Glutamatergic neuron (in vitro differentiated cells): ENCODE data around the gene CCBE1. TPM values are rescaled to one million over a fixed set of nuclear protein-coding genes. Genes with fewer than 3 reads are reported as not detected.

Experiments
- DNase-seq: peaks from one replicate; pipeline ENCODE4 v3.0.0; 2022
- H3K27ac Mint-ChIP-seq: one replicate; pipeline ENCODE4 v1.8.0; 2020; ENCODE audit warnings: mild to moderate bottlenecking, mixed read lengths, inconsistent platforms; ENCODE audit not compliant: unreplicated experiment
- H3K27me3 Mint-ChIP-seq: one replicate; pipeline ENCODE4 v1.8.0; 2020; ENCODE audit warnings: mild to moderate bottlenecking, moderate library complexity, mixed read lengths, inconsistent platforms; ENCODE audit not compliant: unreplicated experiment
- H3K36me3 Mint-ChIP-seq: one replicate; pipeline ENCODE4 v1.8.0; 2020; ENCODE audit warnings: mild to moderate bottlenecking, mixed read lengths, inconsistent platforms; ENCODE audit not compliant: unreplicated experiment
- H3K4me1 Mint-ChIP-seq: one replicate; pipeline ENCODE4 v1.8.0; 2020; ENCODE audit warnings: mild to moderate bottlenecking, low read depth, mixed read lengths, inconsistent platforms; ENCODE audit not compliant: unreplicated experiment
- H3K4me3 Mint-ChIP-seq: one replicate; pipeline ENCODE4 v1.8.0; 2020; ENCODE audit warnings: mild to moderate bottlenecking, mixed read lengths, inconsistent platforms; ENCODE audit not compliant: unreplicated experiment
- H3K9me3 Mint-ChIP-seq: one replicate; pipeline ENCODE4 v1.8.0; 2020; ENCODE audit warnings: mild to moderate bottlenecking, moderate library complexity, mixed read lengths, inconsistent platforms; ENCODE audit not compliant: unreplicated experiment
- total RNA-seq: library from RNA; stranded (reverse); fragmentation: NEBNext Ultra II Directional; extraction: Animal tissue kit (Norgen Biotek cat#: 25700); gene quantifications from one replicate; pipeline ENCODE4 v1.2.1, GENCODE V29; 2021; ENCODE audit not compliant: unreplicated experiment
- TF ChIP-seq, protein P1 (sequence below): fragments of 200-600 bp; sonication (generic); IDR thresholded peaks from one replicate; pipeline ENCODE4 v1.5.0; 2021; ENCODE audit not compliant: partially characterized antibody, unreplicated experiment

Gene CCBE1
- total RNA-seq, 1 donor from 2014 or later: 0.81 TPM

DNA sequence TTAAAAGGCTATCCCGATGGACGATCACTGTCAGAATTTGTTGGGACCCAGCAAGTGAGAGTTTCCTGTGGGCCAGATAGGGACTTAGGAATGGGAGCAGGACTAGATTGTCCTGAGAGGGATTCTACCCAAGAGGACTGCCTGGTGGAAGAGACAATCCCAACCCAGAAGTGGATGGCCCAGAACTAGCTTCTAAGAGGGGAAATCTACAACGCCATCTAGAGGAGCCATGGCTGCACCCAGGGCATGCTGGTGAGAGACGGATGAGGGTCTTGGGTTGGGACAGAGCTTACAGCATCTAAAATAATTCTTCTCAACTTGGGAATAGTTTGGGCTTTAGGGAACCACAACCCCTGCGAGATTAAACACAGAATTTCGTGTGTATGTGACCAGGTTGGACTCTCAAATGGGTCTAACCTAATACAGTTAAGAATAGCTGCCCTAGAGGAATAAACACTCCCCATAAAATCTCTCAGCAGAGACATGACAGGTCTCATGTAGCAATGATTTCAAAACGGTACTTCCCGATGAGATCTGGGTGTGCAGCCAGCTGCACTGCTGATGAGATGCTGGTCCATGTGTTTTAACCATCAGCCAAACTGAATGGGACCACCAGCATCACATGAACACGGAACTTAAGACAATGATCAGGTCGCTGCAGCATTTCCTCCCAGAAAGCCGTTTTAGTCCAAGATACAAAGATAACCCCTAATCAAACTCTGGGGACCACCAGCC is 50.8 kb downstream of the CCBE1 start:
- Mint-ChIP-seq H3K4me3 (no peak overlapping the region), H3K27ac (no peak overlapping the region), H3K4me1 (peaks cover 10% of the 10 kb centered on the region), H3K9me3 (peaks cover 2% of the 10 kb centered on the region), H3K36me3 (no peaks in the 10 kb centered on the region), H3K27me3 (peaks cover 3% of the 10 kb centered on the region)
- no peak for DNase-seq
- TF ChIP-seq, protein P1, sequence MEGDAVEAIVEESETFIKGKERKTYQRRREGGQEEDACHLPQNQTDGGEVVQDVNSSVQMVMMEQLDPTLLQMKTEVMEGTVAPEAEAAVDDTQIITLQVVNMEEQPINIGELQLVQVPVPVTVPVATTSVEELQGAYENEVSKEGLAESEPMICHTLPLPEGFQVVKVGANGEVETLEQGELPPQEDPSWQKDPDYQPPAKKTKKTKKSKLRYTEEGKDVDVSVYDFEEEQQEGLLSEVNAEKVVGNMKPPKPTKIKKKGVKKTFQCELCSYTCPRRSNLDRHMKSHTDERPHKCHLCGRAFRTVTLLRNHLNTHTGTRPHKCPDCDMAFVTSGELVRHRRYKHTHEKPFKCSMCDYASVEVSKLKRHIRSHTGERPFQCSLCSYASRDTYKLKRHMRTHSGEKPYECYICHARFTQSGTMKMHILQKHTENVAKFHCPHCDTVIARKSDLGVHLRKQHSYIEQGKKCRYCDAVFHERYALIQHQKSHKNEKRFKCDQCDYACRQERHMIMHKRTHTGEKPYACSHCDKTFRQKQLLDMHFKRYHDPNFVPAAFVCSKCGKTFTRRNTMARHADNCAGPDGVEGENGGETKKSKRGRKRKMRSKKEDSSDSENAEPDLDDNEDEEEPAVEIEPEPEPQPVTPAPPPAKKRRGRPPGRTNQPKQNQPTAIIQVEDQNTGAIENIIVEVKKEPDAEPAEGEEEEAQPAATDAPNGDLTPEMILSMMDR: no peak

DNA sequence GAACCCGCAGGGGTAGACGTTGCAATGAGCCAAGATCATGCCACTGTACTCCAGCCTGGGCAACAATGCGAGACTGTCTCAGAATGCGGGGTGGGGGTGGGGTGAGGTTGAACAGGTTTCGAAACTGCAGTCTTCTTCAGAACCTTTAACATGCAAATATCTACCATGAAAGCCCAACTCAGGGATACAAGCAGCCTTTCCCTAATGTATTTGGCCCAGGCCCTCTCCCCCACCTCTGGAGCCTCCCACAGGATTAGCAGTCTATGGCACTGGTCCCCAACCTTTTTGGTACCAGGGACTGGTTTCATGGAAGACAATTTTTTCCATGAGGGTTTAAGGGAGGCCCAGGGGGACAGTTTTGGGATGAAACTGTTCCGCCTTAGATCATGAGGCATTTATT is 53.5 kb downstream of the CCBE1 start:
- peaks cover 2% of the 10 kb centered on the region for H3K9me3 Mint-ChIP-seq
- H3K4me1 Mint-ChIP-seq: peaks cover 2% of the 10 kb centered on the region
- H3K36me3 Mint-ChIP-seq: no peaks in the 10 kb centered on the region
- H3K27ac Mint-ChIP-seq: no peak overlapping the region
- H3K4me3 Mint-ChIP-seq: no peak overlapping the region
- no peaks in the 10 kb centered on the region for H3K27me3 Mint-ChIP-seq
- TF ChIP-seq, protein P1: no peak
- no peak for DNase-seq

GRCh38 chr18:59640721-59641120 is 56.5 kb downstream of the CCBE1 start:
- no peak overlapping the region for H3K4me3 Mint-ChIP-seq
- H3K4me1 Mint-ChIP-seq: no peaks in the 10 kb centered on the region
- TF ChIP-seq, protein P1: no peak
- DNase-seq: no peak
- H3K27ac Mint-ChIP-seq: no peak overlapping the region
- H3K27me3 Mint-ChIP-seq: peaks cover 1% of the 10 kb centered on the region
- H3K36me3 Mint-ChIP-seq: no peaks in the 10 kb centered on the region
- peaks cover 2% of the 10 kb centered on the region for H3K9me3 Mint-ChIP-seq

- peaks cover 2% of the 10 kb centered on the region for H3K9me3 Mint-ChIP-seq
- H3K27ac Mint-ChIP-seq: no peak overlapping the region
- no peak overlapping the region for H3K4me3 Mint-ChIP-seq
These were observed 57.4 kb downstream of the CCBE1 start for GRCh38 chr18:59639821-59640220.

DNA sequence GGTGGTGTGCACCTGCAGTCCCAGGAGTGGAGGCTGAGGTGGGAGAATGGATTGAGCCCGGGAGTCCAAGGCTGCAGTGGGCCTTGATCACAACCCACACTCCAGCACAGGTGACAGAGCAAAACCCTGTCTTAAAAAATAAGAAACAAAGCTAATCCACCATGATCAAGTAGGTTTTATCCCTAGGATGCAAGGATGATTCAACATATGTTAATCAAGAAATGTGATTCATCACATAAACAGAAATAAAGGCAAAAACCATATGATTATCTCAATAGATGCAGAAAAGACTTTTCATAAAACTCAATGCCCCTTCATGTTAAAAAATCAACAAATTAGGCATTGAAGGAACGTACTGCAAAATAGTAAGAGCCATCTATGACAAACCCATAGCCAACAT is 58.1 kb downstream of the CCBE1 start:
- DNase-seq: no peak
- Mint-ChIP-seq H3K27me3 (peaks cover 1% of the 10 kb centered on the region), H3K27ac (no peak overlapping the region), H3K9me3 (peaks cover 2% of the 10 kb centered on the region), H3K4me3 (no peak overlapping the region), H3K4me1 (peaks cover 3% of the 10 kb centered on the region), H3K36me3 (no peaks in the 10 kb centered on the region)
- TF ChIP-seq, protein P1: no peak

More at GRCh38 chr18:59639821-59640220, 57.4 kb downstream of the CCBE1 start:
- no peak for DNase-seq
- Mint-ChIP-seq H3K36me3 (no peaks in the 10 kb centered on the region), H3K4me1 (no peaks in the 10 kb centered on the region), H3K27me3 (peaks cover 1% of the 10 kb centered on the region)
- TF ChIP-seq, protein P1: no peak
